GM21717 (cell line): ENCODE results near the gene CBLC.
"Not testable (repeated sequence)": the region's sequence is repeated elsewhere in the genome, so short reads cannot be mapped to it uniquely, and the experiment has no call there.

Experiments used
- ATAC-seq: cut with Tn5 transposase; IDR thresholded peaks from one replicate; pipeline ENCODE4 v1.9.1; 2021; ENCODE audit warnings: mild to moderate bottlenecking, moderate library complexity; ENCODE audit not compliant: unreplicated experiment

Gene CBLC

DNA sequence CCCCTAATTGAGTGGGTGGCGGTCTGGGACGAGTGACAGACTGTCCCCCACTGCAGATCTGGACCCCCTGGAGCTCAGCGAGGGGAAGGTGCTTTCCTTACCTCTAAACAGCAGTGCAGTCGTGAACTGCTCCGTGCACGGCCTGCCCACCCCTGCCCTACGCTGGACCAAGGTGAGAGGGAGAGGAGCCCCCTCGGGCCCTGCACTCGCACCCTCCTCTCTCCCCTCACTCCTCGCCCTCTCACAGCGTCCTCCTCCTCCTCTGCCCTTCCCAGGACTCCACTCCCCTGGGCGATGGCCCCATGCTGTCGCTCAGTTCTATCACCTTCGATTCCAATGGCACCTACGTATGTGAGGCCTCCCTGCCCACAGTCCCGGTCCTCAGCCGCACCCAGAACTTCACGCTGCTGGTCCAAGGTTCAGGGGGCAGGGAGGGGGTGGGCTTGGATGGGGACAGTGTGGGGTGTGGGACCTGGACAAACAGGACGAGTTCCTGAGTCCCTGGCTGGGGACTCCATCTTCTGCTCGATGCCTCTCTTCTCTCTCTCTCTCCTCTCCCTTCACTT lies 40.9 kb downstream of the CBLC start:
- ATAC-seq: no peak

DNA sequence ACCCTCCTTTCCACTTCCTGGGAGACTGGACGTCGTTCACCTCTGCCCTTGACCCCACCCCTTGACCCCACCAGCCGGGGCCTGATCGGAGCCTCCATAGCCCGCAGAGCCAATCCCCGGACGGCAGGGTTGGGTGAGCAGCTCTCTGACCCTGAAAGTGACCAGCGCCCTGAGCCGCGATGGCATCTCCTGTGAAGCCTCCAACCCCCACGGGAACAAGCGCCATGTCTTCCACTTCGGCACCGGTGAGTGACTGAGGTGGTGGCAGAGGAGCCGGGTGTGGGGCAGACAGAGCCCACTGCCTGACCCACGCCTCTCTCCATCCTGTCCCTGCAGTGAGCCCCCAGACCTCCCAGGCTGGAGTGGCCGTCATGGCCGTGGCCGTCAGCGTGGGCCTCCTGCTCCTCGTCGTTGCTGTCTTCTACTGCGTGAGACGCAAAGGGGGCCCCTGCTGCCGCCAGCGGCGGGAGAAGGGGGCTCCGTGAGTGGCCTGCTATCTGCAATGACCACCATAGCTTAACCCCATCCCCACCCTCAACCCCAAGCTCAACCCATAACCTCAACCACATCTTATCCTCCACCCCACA lies 41.6 kb downstream of the CBLC start:
- ATAC-seq: no peak

DNA sequence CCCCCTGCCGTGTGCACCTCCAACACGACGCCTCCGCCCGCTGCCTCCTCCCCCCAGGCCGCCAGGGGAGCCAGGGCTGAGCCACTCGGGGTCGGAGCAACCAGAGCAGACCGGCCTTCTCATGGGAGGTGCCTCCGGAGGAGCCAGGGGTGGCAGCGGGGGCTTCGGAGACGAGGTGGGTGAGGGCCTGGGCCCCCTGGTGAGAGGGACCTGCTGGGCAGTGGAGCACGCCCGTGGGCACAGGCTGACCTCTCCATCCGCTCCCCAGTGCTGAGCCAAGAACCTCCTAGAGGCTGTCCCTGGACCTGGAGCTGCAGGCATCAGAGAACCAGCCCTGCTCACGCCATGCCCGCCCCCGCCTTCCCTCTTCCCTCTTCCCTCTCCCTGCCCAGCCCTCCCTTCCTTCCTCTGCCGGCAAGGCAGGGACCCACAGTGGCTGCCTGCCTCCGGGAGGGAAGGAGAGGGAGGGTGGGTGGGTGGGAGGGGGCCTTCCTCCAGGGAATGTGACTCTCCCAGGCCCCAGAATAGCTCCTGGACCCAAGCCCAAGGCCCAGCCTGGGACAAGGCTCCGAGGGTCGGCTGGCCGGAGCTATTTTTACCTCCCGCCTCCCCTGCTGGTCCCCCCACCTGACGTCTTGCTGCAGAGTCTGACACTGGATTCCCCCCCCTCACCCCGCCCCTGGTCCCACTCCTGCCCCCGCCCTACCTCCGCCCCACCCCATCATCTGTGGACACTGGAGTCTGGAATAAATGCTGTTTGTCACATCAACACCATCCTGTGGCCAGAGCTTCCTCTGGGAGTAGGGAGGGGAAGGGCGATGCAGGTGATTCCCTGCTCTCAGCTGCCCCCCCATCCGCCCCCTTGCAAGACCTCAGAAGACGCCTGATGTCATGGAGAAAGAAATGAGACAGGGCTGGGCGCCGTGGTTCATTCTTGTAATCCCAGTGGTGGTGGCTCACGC lies 43.2 kb downstream of the CBLC start:
- no peak for ATAC-seq

DNA sequence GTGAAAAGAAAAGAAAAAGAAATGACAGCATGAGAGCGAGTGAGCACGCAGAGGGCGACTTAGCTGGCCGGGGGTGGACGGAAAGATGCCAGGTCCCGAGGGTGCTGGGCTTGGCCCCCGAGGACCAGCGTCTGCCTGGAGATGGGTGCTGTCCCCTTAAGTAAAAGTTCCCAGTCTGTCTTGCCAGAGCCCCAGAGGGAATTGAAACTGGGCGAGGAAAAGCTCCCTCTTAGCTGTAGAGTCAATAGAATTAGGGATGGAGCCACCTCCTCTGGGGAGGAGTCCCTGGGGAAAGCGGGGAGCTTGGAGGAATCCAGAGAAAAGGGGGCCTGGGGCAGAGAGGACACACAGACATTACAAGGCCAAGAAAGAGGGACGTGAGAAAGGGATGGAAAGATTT lies 44.5 kb downstream of the CBLC start:
- ATAC-seq: no peak

DNA sequence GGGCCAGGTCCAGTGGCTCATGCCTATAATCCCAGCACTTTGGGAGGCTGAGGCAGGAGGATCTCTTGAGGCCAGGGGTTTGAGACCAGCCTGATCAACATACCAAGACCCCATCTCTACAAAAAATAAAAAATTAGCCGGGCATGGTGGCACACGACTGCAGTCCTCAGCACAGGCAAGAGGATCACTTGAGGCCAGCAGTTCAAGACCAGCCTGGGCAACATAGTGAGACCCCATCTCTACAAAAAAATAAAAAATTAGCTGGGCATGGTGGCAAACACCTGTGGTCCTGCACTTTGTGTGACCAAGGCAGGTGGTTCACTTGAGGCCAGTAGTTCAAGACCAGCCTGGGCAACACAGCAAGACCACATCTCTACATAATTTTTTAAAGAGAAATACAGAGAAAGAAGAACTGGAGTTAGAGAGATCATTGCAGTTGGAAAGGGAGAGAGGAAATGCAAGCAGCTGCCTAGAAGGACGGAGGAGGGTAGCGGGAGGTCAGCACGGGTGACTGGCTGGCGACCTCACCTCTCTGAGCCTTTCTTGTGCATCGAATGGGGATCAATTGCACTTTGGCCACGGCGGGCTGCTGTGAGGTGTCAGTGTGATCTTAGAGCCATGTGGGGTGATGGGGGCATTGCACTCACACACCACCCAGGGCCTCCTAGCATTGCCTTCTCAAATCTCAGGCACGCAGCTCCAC lies 45.1 kb downstream of the CBLC start:
- ATAC-seq: no peak

DNA sequence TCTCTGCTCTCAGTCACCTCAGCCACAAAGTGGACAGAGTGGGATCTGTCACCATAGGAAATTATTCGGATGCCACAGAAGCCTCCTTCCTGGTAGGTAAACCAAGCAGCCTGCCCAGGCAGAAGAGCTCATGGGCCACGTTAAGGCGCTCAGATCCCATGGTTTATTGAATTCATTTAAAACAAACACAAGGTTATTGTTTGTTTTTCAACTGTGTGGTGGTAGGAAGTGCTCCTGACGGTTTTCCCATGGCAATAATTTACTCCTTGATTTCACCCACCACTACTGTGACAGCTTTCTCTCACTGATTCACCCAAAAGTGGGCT lies 45.6 kb downstream of the CBLC start:
- no peak for ATAC-seq

DNA sequence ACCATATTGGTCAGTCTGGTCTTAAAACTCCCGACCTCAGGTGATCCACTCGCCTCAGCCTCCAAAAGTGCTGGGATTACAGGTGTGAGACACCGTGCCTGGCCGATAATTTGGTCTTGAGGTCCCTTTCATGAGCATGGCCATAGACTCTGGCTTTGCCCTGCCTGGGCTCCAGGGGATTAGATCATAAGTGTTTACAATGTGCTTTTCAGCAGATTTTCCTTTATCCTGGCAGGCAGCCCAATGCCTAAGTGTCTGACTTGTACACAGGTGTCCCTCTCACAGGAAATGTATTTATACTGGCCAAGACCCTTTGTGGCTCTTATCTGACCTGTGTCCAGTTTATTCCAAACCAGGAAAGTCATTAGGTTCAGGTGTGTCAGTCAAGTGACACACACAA lies 47.1 kb downstream of the CBLC start:
- ATAC-seq: no peak

DNA sequence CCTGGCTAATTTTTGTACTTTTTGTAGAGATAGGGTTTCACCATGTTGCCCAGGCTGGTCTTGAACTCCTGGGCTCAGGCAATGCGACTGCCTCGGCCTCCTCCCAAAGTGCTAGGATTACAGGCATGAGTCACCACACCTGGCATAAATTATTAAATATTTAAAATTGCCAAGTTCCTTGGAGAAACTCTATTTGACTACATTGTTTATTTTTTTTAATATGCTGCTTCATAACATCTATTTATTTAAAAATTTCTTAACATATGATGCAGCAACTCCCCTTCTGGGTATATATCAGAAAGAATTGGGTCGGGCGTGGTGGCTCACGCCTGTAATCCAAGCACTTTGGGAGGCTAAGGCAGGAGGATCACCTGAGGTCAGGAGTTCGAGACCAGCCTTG lies 55.2 kb downstream of the CBLC start:
- not testable (repeated sequence) for ATAC-seq

DNA sequence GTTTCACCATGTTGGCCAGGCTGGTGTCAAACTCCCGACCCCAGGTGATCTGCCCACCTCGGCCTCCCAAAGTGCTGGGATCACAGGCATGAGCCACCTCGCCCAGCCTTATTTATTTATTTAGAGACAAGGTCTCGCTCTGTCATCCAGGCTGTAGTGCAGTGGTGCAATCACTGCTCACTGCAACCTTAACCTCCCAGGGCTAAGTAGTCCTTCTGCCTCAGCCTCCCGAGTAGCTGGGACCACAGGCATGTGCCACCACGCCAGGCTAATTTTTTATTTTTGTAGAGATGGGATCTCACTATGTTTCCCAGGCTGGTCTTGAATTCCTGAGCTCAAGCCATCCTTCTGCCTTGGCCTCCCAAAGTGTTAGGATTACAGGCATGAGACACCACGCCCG lies 56.7 kb downstream of the CBLC start:
- ATAC-seq: not testable (repeated sequence)

DNA sequence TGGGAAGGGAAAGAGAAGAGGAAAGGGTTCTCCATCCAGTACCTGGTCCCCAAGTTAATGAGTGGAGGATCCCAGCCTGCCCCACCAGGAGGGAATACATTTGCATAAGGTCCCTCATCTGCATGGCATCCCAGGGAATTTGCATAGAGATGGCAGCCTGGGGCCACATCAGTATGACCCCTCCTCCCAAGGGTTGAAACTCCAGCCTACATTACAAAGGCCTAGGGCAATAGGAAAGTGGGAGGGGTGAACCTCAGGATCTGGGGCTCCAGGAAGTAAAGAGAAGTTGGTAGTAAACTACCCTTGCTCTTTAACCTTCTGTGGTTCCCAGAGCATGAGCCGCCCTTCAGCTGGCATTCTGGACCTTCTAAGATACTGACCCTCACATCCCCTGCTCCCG lies 61.6 kb downstream of the CBLC start:
- no peak for ATAC-seq

DNA sequence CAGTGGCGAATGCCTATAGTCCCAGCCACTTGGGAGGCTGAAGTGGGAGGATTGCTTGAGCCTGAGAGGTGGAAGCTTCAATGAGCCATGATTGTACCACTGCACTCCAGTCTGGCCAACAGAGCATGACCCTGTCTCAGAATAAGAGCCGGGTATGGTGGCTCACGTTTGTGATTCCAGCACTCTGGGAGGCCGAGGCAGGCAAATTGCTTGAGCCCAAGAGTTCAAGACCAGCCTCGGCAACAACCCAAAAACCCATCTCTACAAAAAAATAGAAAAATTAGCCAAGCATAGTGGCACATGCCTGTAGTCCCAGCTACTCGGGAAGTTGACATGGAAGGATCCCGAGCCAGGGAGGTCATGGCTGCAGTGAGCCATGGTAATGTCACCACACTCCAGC lies 63.1 kb downstream of the CBLC start:
- ATAC-seq: no peak

DNA sequence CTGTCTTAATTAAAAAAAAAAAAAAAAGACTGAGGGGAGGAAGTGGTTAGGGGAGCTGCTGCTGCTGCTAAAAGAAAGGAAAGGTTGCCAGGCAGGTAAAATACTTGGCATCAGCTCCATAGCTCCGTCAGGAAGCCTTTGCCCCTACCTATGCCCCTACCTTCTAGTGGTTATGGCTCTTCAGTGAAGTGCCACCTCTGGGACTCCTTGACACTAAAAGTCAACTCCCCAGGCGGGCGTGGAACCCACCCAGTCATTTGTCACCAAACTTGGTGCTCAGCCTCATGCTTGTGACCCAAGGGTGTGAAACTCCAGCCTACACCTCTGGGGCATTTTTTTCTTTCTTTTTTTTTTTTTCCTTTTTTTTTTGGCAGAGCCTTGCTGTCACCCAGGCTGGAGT lies 63.5 kb downstream of the CBLC start:
- no peak for ATAC-seq

DNA sequence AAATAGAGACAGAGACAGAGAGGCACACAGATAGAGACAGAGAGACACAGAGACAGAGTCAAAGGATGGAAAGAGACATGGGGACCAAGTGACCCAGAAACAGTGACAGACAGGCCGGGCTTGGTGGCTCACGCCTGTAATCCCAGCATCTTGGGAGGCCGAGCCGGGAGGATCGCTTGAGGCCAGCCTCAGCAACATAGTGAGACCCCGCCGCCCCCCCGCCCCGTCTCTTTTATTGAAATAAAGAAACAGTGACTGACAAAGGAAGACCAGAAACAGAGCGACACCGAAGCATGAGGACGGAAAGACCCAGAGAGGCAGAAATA lies 67.6 kb downstream of the CBLC start:
- ATAC-seq: no peak

DNA sequence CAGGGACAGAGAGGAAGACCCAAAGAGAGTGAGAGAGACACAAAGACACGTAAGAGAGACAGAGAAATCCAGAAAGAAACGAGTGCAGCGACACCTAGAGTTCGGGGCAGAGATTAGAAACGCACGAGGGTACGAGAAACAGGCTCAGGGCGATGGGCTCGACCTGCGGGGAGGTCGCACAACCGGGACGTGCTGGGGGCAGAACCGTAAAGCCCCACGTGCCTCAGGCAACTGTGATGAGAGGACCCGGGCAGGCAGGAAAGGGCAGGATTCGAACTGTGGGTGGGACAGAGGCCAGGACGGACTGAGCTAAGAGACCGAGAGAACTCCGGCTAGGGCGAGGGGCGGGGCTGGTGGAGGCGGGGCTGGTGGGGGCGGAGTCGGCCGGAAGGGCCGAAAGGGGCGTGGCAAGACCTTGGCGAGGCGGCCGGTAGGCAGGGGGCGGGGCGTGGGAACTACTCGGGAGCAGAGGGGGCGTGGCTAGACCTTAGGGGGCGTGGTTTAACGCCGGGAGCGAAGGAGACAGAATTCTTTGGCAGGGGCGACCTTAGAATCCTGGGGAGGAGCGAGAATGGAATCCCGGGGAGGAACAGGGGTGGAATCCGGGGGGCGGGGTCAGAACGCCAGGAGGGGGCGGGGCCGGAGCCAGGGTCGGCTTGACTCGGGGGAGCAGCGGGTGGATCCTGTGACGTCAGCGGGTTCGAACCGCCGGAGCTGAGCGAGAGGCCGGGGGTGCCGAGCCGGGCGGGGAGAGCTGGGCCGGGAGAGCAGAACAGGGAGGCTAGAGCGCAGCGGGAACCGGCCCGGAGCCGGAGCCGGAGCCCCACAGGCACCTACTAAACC lies 68.1 kb downstream of the CBLC start, which contains the start of gene NECTIN2:
Gene NECTIN2 (plus strand): TSS at position 686 of the 843 bp plus-strand sequence. CDS start 229 bp downstream, outside the sequence.
- no peak for ATAC-seq

DNA sequence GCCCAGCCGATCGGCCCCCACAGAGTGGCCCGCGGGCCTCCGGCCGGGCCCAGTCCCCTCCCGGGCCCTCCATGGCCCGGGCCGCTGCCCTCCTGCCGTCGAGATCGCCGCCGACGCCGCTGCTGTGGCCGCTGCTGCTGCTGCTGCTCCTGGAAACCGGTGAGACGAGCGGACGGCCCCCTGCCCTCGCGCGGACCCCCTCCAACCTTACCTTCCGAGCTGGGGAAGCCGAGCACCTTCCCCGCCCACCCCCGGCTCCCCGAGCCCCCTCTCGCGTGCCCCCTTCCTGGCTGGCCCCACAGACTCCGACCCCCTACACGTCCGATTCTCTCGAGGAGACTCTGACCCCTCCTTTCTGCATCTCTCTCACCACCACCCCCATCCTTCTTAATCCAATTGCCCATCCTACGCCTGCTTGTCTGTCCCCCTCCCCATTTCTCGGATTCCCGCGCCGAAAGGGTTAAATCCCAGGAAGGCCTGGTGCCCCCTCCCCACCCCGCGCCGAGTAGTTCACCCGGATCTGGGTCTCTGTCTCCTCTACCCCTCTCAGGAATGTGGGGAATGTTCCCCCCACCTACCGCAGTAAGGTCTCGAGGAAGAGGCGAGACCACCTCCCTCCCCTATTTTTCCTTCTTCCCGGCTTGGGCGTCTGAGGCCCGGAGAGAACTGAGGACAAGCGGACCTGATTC lies 68.9 kb downstream of the CBLC start:
- ATAC-seq: no peak

DNA sequence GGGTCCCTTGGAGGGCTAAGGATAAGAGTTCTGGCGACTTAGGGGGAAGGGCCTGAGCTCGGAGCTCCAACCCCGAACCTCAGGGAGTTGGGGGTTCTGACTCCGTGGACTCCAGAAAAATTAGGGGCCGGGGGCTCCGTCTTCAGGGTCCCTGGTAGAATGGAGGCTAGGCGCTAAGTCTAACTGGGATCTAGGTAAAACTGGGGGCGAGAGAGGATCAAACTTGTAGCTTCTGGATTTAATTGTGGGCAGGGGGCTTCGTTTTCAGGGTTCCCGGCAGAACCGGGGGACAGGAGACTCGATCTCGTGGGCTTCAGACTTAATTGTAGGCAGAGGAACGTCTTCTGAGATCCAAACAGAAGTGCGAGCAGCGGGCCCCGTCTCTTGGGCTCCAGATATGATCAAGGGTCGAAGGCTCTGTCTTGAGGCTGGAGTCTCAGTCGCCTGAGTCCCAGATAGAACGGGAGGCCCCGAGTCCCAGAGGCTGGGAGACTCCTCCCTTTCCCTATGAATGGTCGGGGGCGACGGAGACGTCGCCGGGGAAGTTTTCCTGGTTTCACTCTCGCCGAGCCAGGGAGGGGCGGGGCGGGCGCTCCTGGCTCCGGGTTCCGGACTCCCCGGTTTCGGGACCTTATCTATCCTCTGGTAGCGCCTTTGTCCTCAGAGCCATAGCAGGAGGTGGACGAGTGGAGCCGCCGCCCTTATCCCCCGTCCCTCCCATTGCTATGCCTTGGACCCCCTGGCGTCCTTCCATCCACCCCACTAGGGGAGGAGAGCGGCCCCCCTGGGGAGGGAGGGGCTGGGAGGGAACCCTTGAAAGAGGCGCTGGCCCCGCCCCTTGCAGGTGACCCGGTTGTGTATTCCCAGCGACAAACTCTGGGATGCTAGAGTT lies 69.7 kb downstream of the CBLC start:
- ATAC-seq: no peak

DNA sequence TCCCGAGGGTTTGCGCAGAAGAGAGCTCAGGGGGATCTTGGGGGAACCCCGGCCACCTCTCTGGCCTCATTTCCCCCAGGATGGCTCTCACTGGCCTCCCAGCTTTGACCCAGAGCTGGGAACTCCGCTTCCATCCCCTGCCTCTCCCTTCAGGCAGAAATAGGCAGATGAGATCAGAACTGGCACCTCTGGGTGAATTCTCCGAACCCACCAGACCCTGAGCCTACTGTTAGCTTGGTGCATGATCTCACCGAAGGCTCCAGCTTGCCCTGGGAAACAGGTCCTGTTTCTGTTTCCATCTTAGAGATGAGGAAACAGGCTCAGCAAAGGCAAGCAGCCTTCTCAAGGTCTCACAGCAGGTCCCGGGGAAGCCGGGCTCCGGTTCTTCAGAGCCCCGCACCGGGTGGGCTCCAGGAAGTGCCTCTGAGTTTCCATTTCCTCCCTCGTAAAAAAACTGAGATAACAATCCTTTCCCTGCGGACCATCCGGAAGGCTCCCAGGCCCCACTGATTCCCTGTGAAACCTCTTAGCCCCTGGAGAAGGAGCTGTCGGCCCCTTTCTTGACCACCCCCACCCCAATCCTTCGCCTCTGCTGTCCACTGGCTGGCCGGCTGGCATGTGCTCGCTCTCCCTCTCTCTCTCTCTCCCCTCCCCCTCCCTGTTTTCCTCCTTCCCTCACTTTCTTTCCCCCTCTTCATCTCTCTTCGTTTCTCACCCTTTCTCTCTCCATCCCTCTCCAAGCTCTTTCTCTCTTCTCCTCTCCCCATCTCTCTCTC lies 70.5 kb downstream of the CBLC start:
- ATAC-seq: no peak

DNA sequence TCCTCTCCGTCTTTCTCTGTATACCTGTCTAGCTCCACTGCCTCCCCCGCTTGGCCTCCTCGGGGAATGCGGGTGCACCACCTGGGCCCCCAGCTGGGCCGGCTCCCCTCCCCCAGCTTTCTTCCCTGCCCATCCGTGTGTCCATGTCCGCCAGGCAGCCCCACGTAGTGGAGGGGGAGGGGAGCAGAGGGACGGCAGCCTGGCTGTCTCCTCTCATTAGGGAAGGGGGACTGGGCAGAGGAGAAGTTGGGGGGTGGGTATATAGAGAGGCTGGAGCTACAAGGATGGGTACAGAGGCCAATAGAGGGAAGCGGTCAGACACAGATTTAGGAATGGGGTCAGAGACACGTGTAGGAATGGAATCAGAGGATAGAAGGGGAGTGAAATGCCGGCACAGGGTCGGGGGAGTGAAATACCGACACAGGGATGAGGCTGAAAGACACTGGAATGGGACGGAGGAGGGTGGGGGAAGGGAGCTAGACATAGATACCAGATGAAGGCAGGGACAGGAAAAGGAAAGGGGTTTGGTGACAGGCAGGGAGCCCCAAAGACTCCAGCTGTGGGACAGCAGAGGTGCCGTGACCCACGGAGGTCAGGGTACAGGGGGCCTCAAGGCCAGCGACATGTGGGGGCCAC lies 71.2 kb downstream of the CBLC start:
- ATAC-seq: no peak
